ENCODE measurements around the gene EGFL7.

EGFL7 gene

GRCh38 chr9:136619742-136620440, 42.8 kb upstream of the EGFL7 start:
- Histone ChIP-seq H3K4me1 (ENCODE audit: control insufficient read depth, low read length) (peaks cover 18% of the 10 kb centered on the region), H3F3A (ENCODE audit: control insufficient read depth, insufficient read depth) (no peaks in the 10 kb centered on the region), H3K36me3 (ENCODE audit: control insufficient read depth, low read length) (no peaks in the 10 kb centered on the region), H3K27ac (ENCODE audit: low read depth, low read length) (no peak overlapping the region), H3K9me3 (ENCODE audit: control insufficient read depth, insufficient read depth, low read length) (no peaks in the 10 kb centered on the region), H3K9me2 (replicated peaks; ENCODE audit: control insufficient read depth, low read length) (no peaks in the 10 kb centered on the region), H3K27me3 (ENCODE audit: control insufficient read depth, low read length) (peaks cover 18% of the 10 kb centered on the region), H4K20me1 (ENCODE audit: control insufficient read depth, insufficient read depth, low read depth, low read length) (no peaks in the 10 kb centered on the region), H3K79me2 (ENCODE audit: control insufficient read depth, low read length) (no peaks in the 10 kb centered on the region), H3K4me3 (ENCODE audit: low read length) (no peak overlapping the region), H3K4me2 (ENCODE audit: low read length) (no peak overlapping the region)
- no peak for TF ChIP-seq CTCF (IDR thresholded peaks at IDR 0.05; ENCODE audit: low read depth, low read length, poor library complexity, severe bottlenecking)

GRCh38 chr9:136620441-136621018, 42.2 kb upstream of the EGFL7 start:
- no peaks in the 10 kb centered on the region for H3K79me2 ChIP-seq (ENCODE audit: control insufficient read depth, low read length)
- H3K27me3 ChIP-seq (ENCODE audit: control insufficient read depth, low read length) = peaks cover 18% of the 10 kb centered on the region
- no peaks in the 10 kb centered on the region for H3K9me3 ChIP-seq (ENCODE audit: control insufficient read depth, insufficient read depth, low read length)
- no peak overlapping the region for H3K4me3 ChIP-seq (ENCODE audit: low read length)
- H3K27ac ChIP-seq (ENCODE audit: low read depth, low read length) = no peak overlapping the region
- H3K4me1 ChIP-seq (ENCODE audit: control insufficient read depth, low read length) = peaks cover 18% of the 10 kb centered on the region
- H3F3A ChIP-seq (ENCODE audit: control insufficient read depth, insufficient read depth) = no peaks in the 10 kb centered on the region
- TF ChIP-seq EZH2phosphoT487 (IDR thresholded peaks at IDR 0.05; ENCODE audit: borderline replicate concordance, low read length) = no peak
- TF ChIP-seq CTCF (IDR thresholded peaks at IDR 0.05; ENCODE audit: low read depth, low read length, poor library complexity, severe bottlenecking) = no peak
- no peaks in the 10 kb centered on the region for H4K20me1 ChIP-seq (ENCODE audit: control insufficient read depth, insufficient read depth, low read depth, low read length)
- no peaks in the 10 kb centered on the region for H3K9me2 ChIP-seq (replicated peaks; ENCODE audit: control insufficient read depth, low read length)
- no peaks in the 10 kb centered on the region for H3K36me3 ChIP-seq (ENCODE audit: control insufficient read depth, low read length)
- no peak overlapping the region for H3K4me2 ChIP-seq (ENCODE audit: low read length)

GRCh38 chr9:136621019-136621733, 41.5 kb upstream of the EGFL7 start:
- Histone ChIP-seq H3K4me2 (ENCODE audit: low read length) (no peak overlapping the region), H3K9me3 (ENCODE audit: control insufficient read depth, insufficient read depth, low read length) (no peaks in the 10 kb centered on the region), H3K79me2 (ENCODE audit: control insufficient read depth, low read length) (no peaks in the 10 kb centered on the region), H3K9me2 (replicated peaks; ENCODE audit: control insufficient read depth, low read length) (no peaks in the 10 kb centered on the region), H4K20me1 (ENCODE audit: control insufficient read depth, insufficient read depth, low read depth, low read length) (no peaks in the 10 kb centered on the region), H3K27me3 (ENCODE audit: control insufficient read depth, low read length) (peaks cover 18% of the 10 kb centered on the region), H3K36me3 (ENCODE audit: control insufficient read depth, low read length) (no peaks in the 10 kb centered on the region), H3K4me3 (ENCODE audit: low read length) (no peak overlapping the region), H3K27ac (ENCODE audit: low read depth, low read length) (no peak overlapping the region), H3F3A (ENCODE audit: control insufficient read depth, insufficient read depth) (no peaks in the 10 kb centered on the region), H3K4me1 (ENCODE audit: control insufficient read depth, low read length) (peaks cover 18% of the 10 kb centered on the region)
- TF ChIP-seq CTCF (IDR thresholded peaks at IDR 0.05; ENCODE audit: low read depth, low read length, poor library complexity, severe bottlenecking) (no peak), EZH2phosphoT487 (IDR thresholded peaks at IDR 0.05; ENCODE audit: borderline replicate concordance, low read length) (no peak)

Measured in DOHH2 (cell line).